Trophoblast cell (in vitro differentiated cells and primary cell): ENCODE measurements around the gene AOPEP.

Experiments used
- DNase-seq, 2 donors: peaks; one replicate each; pipeline ENCODE4 v3.0.0-alpha.2; 2016
- H2AFZ ChIP-seq: 2 replicates; pipeline ENCODE4 v1.6.1; 2013; ENCODE audit warnings: low read length, moderate library complexity, mild to moderate bottlenecking; ENCODE audit not compliant: insufficient read depth, poor library complexity
- H2AK5ac ChIP-seq: 2 replicates; pipeline ENCODE4 v1.6.1; 2013; ENCODE audit warnings: mild to moderate bottlenecking, low read length
- H2BK120ac ChIP-seq: 2 replicates; pipeline ENCODE4 v1.6.1; 2013; ENCODE audit warnings: low read length, mild to moderate bottlenecking, moderate library complexity; ENCODE audit not compliant: insufficient read depth, poor library complexity
- H2BK12ac ChIP-seq: 2 replicates; pipeline ENCODE4 v1.6.1; 2013; ENCODE audit warnings: mild to moderate bottlenecking, low read length, moderate library complexity
- H2BK5ac ChIP-seq: 2 replicates; pipeline ENCODE4 v1.6.1; 2013; ENCODE audit warnings: low read length, low read depth, moderate library complexity, mild to moderate bottlenecking; ENCODE audit not compliant: poor library complexity
- H3K14ac ChIP-seq: 2 replicates; pipeline ENCODE4 v1.6.1; 2013; ENCODE audit warnings: mild to moderate bottlenecking, low read length
- H3K18ac ChIP-seq: 2 replicates; pipeline ENCODE4 v1.6.1; 2013; ENCODE audit warnings: mild to moderate bottlenecking, low read length
- H3K23ac ChIP-seq: 2 replicates; pipeline ENCODE4 v1.6.1; 2013; ENCODE audit warnings: low read length
- H3K27ac ChIP-seq: 2 replicates; pipeline ENCODE4 v1.5.1; 2013; ENCODE audit warnings: low read depth, mild to moderate bottlenecking, inconsistent platforms, low read length, moderate library complexity
- H3K27me3 ChIP-seq: 2 replicates; pipeline ENCODE4 v1.6.1; 2013; ENCODE audit warnings: inconsistent platforms, mild to moderate bottlenecking, low read length, moderate library complexity; ENCODE audit not compliant: insufficient read depth
- H3K36me3 ChIP-seq, 2 experiments: 1 replicate in 1 of 2; 2 replicates in 1 of 2; pipeline ENCODE4 v1.6.1; 2013; ENCODE audit warnings: low read length in 2 of 2, mild to moderate bottlenecking in 2 of 2, moderate library complexity in 1 of 2; ENCODE audit not compliant: insufficient read depth in 2 of 2, control insufficient read depth in 1 of 2
- H3K4ac ChIP-seq: 2 replicates; pipeline ENCODE4 v1.6.1; 2013; ENCODE audit warnings: low read depth, mild to moderate bottlenecking, low read length, moderate library complexity
- H3K4me1 ChIP-seq, 2 experiments: 1 replicate in 1 of 2; 2 replicates in 1 of 2; pipeline ENCODE4 v1.6.1; 2013; ENCODE audit warnings: low read length in 2 of 2, mild to moderate bottlenecking in 2 of 2, moderate library complexity in 1 of 2; ENCODE audit not compliant: insufficient read depth in 2 of 2, control insufficient read depth in 1 of 2
- H3K4me2 ChIP-seq: 2 replicates; pipeline ENCODE4 v1.6.1; 2013; ENCODE audit warnings: inconsistent platforms, mild to moderate bottlenecking, low read length, moderate library complexity
- H3K4me3 ChIP-seq: 2 replicates; pipeline ENCODE4 v1.5.1; 2013; ENCODE audit warnings: mild to moderate bottlenecking, low read depth, low read length, inconsistent platforms
- H3K79me1 ChIP-seq: one replicate; pipeline ENCODE4 v1.6.1; 2013; ENCODE audit warnings: low read length
- H3K79me2 ChIP-seq: 2 replicates; pipeline ENCODE4 v1.6.1; 2013; ENCODE audit warnings: low read length, mild to moderate bottlenecking; ENCODE audit not compliant: control insufficient read depth, insufficient read depth, poor library complexity
- H3K9ac ChIP-seq: 2 replicates; pipeline ENCODE4 v1.6.1; 2013; ENCODE audit warnings: mild to moderate bottlenecking, low read length
- H3K9me3 ChIP-seq: 2 replicates; pipeline ENCODE4 v1.6.1; 2013; ENCODE audit warnings: low read depth, mild to moderate bottlenecking, control low read depth, inconsistent platforms, low read length; ENCODE audit not compliant: insufficient read depth
- H4K12ac ChIP-seq: 2 replicates; pipeline ENCODE4 v1.6.1; 2013; ENCODE audit warnings: low read depth, mild to moderate bottlenecking, low read length, moderate library complexity
- H4K8ac ChIP-seq: 2 replicates; pipeline ENCODE4 v1.6.1; 2013; ENCODE audit warnings: low read depth, mild to moderate bottlenecking, low read length, moderate library complexity
- H4K91ac ChIP-seq: one replicate; pipeline ENCODE4 v1.6.1; 2013; ENCODE audit warnings: low read depth, mild to moderate bottlenecking, low read length, moderate library complexity
- WGBS: extraction: QIAGEN DNeasy Blood & Tissue Kit; methylation state at CpG from one replicate; pipeline ENCODE4 v1.1.7; 2013; ENCODE audit warnings: missing lambda C conversion rate; ENCODE audit not compliant: insufficient read length, insufficient coverage; ENCODE audit errors: extremely low coverage; 5-methylcytosine and 5-hydroxymethylcytosine counted together

The AOPEP gene

DNA sequence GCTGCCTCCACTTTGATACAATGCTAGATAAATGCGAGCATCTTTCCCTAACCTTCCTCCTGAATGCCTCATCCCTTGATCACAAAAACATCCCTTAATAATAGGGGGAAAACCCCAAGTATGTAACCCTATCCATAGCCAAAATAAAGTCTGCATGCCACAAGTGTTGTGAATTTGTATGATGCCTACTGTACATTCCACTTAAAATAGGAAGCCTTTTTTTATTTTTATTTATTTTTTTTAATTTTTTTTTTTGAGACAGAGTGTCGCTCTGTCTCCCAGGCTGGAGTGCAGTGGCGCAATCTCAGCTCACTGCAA, 207.0 kb downstream of the AOPEP start:
- H3K23ac ChIP-seq, result no peak overlapping the region
- peaks cover 0 to 8% of the 10 kb centered on the region in 2 experiments for H3K4me1 ChIP-seq
- H4K12ac ChIP-seq, result no peak overlapping the region
- no peak for DNase-seq
- H2BK5ac ChIP-seq, result no peak overlapping the region
- no peak overlapping the region for H3K4ac ChIP-seq
- H3K9ac ChIP-seq, result no peak overlapping the region
- peaks cover 2% of the 10 kb centered on the region for H3K9me3 ChIP-seq
- no peak overlapping the region for H4K91ac ChIP-seq
- no peak overlapping the region for H3K4me2 ChIP-seq
- H2BK12ac ChIP-seq, result no peak overlapping the region
- H3K36me3 ChIP-seq, result no peaks in the 10 kb centered on the region
- H3K79me2 ChIP-seq, result no peaks in the 10 kb centered on the region
- H3K27ac ChIP-seq, result no peak overlapping the region
- H4K8ac ChIP-seq, result no peak overlapping the region
- no peak overlapping the region for H3K4me3 ChIP-seq
- H2AFZ ChIP-seq, result no peak overlapping the region
- WGBS, result no CpG with 5 or more reads among the region's 3 CpGs
- no peak overlapping the region for H3K18ac ChIP-seq
- no peak overlapping the region for H3K14ac ChIP-seq
- no peaks in the 10 kb centered on the region for H3K27me3 ChIP-seq
- no peak overlapping the region for H2AK5ac ChIP-seq
- no peak overlapping the region for H2BK120ac ChIP-seq
- no peaks in the 10 kb centered on the region for H3K79me1 ChIP-seq

DNA sequence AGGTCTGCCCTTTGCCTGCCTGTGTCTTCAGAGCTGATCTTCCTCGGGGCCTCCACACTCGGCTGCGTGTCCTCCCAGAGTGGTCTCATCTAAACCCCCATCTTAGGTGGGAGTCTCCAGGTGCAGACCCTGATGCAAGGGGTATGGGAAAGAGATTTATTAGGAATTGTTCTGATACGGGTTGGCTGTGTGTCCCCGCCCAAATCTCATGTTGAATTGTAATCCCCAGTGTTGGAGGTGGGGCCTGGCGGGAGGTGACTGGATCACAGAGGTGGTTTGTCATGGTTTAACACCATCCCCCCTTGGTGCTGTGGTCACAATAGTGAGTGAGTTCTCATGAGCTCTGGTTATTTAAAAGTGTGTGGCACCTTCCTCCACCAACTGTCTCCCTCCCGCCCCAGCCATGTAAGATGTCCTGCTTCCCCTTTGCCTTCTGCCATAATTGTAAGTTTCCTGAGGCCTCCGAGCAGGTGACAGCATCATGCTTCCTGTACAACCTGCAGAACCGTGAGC, 208.4 kb downstream of the AOPEP start:
- Histone ChIP-seq H2AK5ac (no peak overlapping the region), H3K9me3 (peaks cover 2% of the 10 kb centered on the region), H2BK12ac (no peak overlapping the region), H3K79me2 (no peaks in the 10 kb centered on the region), H3K4me2 (no peak overlapping the region), H3K14ac (no peak overlapping the region), H3K27ac (no peak overlapping the region), H2BK120ac (no peak overlapping the region), H2AFZ (no peak overlapping the region), H4K91ac (no peak overlapping the region), H3K79me1 (no peaks in the 10 kb centered on the region), H3K18ac (no peak overlapping the region), H4K8ac (no peak overlapping the region), H3K9ac (no peak overlapping the region), H3K27me3 (no peaks in the 10 kb centered on the region), H3K4me1 (peaks cover 0 to 6% of the 10 kb centered on the region in 2 experiments), H3K4ac (no peak overlapping the region), H3K4me3 (no peak overlapping the region), H4K12ac (no peak overlapping the region), H3K23ac (no peak overlapping the region), H3K36me3 (peaks cover 0 to 2% of the 10 kb centered on the region in 2 experiments), H2BK5ac (no peak overlapping the region)
- no CpG with 5 or more reads among the region's 9 CpGs for WGBS
- DNase-seq, result no peak

GRCh38 chr9:94935396-94935795, 208.9 kb downstream of the AOPEP start:
- no peak overlapping the region for H4K8ac ChIP-seq
- H3K27me3 ChIP-seq, result no peaks in the 10 kb centered on the region
- no peak overlapping the region for H3K4me2 ChIP-seq
- H3K18ac ChIP-seq, result no peak overlapping the region
- no peaks in the 10 kb centered on the region for H3K79me2 ChIP-seq
- no peak overlapping the region for H2BK120ac ChIP-seq
- no peak overlapping the region for H3K4ac ChIP-seq
- H3K9ac ChIP-seq, result no peak overlapping the region
- no peak overlapping the region for H3K27ac ChIP-seq
- peaks cover 0 to 6% of the 10 kb centered on the region in 2 experiments for H3K4me1 ChIP-seq
- DNase-seq, result no peak
- H3K36me3 ChIP-seq, result peaks cover 0 to 2% of the 10 kb centered on the region in 2 experiments
- peaks cover 2% of the 10 kb centered on the region for H3K9me3 ChIP-seq
- no peaks in the 10 kb centered on the region for H3K79me1 ChIP-seq
- WGBS, result no CpG with 5 or more reads among the region's 6 CpGs
- H3K14ac ChIP-seq, result no peak overlapping the region
- no peak overlapping the region for H2BK12ac ChIP-seq
- no peak overlapping the region for H3K23ac ChIP-seq
- no peak overlapping the region for H2AFZ ChIP-seq
- H4K12ac ChIP-seq, result no peak overlapping the region
- no peak overlapping the region for H2BK5ac ChIP-seq
- no peak overlapping the region for H3K4me3 ChIP-seq
- no peak overlapping the region for H4K91ac ChIP-seq
- no peak overlapping the region for H2AK5ac ChIP-seq

DNA sequence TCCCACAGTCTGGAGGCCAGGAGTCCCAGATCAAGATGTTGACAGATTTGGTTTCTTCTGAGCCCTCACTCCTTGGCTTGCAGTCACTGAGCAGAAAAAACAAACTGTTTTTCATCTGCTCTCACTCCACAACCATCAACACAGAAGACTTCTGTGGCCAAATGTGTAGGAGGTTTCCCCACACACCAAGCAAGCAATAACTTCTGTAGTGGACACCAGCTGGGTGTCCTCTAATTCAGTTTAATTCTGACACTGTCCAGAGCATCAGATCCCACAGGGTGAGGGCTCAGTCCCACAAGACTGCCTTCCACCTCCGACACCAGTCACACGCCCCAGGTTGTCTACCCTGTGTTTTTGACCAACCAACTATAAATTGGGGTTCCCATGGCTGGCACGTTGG, 209.9 kb downstream of the AOPEP start:
- Histone ChIP-seq H3K9ac (no peak overlapping the region), H2AK5ac (peak overlapping the region; percentile 48), H3K23ac (no peak overlapping the region), H4K91ac (no peak overlapping the region), H3K27me3 (no peaks in the 10 kb centered on the region), H3K4me2 (no peak overlapping the region), H3K9me3 (peaks cover 2% of the 10 kb centered on the region), H3K79me1 (peaks cover 2% of the 10 kb centered on the region), H2AFZ (no peak overlapping the region), H3K4ac (no peak overlapping the region), H3K27ac (no peak overlapping the region), H3K4me3 (no peak overlapping the region), H3K14ac (no peak overlapping the region), H2BK12ac (no peak overlapping the region), H3K18ac (no peak overlapping the region), H3K4me1 (peaks cover 2 to 12% of the 10 kb centered on the region in 2 experiments), H2BK120ac (no peak overlapping the region), H2BK5ac (no peak overlapping the region), H4K12ac (no peak overlapping the region), H4K8ac (no peak overlapping the region), H3K36me3 (peaks cover 0 to 2% of the 10 kb centered on the region in 2 experiments), H3K79me2 (no peaks in the 10 kb centered on the region)
- no CpG with 5 or more reads among the region's 3 CpGs for WGBS
- DNase-seq, result no peak
